Measurements from ENCODE around the gene FBXW4. TPM values are rescaled to one million over a fixed set of nuclear protein-coding genes. Genes with fewer than 3 reads are reported as not detected.

Gene FBXW4
- polyA plus RNA-seq, 4 donors, result 51.1 to 61.6 (median 56.2) TPM

DNA sequence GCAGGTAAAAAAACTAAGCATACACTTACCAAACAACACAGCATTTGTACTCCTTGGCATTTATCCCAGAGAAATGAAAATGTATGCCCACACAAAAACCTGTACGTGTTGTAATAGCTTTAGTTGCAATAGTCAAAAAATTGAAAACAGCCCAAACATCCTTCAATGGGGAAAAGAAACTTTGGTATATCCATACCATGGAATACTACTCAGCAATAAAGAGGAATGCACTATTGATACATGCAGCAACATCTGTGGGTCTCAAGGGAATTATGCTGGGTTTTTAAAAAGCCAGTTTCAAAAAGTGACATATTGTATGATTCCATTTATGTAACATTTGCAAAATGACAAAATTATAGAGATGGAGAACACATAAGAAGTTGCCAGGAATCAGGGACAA is 71.4 kb downstream of the FBXW4 start:
- DNase-seq (ENCODE audit: low read depth in 4 of 4, low spot score in 2 of 4), result no peak

DNA sequence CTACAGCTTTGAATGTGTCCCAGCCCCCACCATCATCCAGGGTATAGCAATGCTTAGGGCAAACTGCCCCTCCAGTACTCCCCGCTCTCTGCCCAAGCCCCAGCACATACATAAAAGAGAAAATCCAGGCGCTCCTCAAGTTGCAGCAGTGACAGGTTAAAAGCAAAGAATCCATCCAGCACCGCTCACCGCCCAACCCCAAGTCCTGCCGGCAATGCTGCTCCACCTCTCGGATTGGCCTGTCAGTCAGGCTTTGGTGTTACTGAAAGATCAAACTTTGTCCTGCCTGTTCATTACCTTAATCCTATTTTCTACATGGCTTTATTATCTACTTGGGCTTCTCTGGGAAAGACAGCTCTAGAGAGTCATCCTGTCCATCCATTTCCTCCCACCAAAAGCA is 75.0 kb downstream of the FBXW4 start:
- DNase-seq (ENCODE audit: low read depth in 4 of 4, low spot score in 2 of 4), result no peak

DNA sequence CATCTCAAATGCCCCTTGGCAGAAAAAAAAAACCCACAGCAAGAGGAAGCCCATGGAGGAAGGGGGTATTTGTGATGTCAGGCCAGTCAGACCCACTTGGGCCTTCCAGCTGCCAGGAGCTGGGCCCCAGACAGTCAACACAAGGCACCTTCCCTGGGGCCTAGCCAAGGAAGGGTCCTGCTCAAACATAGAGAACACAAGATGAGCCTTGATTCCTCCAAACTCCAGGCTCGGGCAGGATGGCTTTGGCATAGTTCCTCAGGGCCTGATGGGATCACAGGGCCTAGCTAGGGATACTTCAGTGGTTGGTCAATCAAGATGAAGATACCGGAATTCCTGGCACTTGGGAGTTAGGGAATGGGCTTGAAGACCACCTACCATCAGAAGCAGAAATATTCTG is 76.1 kb downstream of the FBXW4 start:
- no peak for DNase-seq (ENCODE audit: low read depth in 4 of 4, low spot score in 2 of 4)

DNA sequence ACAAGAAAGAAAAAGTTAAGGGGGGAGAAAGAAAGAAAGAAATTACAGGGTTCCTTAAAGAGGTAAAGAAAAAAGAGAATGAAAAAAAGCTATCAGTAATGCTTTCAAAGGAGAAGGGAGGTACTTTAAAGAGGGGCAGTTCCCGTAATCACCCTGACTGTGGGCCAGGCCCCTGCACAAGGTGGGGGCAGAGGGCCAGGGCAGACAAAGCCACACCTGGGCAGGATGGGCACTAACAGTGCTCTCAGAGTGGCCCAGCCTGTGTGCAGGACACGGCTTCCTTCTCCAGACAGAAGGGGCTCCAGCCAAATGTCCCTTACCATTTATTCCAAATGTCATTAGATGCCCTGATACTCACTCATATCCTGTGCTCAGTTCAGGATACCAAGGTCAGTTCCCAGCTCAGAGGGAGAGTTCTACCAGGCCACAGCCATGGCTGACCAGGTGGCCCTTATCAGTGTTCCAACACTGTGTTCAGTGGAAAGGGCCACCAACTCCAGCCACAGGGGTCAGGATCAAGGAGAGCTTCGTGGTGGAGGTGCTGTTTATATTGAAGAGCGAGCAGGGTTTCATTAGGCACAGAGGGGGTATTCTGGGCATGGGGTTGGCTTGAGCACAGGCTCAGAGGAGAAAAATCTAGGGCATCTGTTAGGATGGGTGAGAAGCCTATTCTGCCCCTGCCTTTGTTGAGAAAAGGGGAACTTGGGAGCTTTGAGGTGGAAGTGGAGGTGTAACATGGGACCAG is 77.0 kb downstream of the FBXW4 start:
- DNase-seq (ENCODE audit: low read depth in 4 of 4, low spot score in 2 of 4), result no peak

DNA sequence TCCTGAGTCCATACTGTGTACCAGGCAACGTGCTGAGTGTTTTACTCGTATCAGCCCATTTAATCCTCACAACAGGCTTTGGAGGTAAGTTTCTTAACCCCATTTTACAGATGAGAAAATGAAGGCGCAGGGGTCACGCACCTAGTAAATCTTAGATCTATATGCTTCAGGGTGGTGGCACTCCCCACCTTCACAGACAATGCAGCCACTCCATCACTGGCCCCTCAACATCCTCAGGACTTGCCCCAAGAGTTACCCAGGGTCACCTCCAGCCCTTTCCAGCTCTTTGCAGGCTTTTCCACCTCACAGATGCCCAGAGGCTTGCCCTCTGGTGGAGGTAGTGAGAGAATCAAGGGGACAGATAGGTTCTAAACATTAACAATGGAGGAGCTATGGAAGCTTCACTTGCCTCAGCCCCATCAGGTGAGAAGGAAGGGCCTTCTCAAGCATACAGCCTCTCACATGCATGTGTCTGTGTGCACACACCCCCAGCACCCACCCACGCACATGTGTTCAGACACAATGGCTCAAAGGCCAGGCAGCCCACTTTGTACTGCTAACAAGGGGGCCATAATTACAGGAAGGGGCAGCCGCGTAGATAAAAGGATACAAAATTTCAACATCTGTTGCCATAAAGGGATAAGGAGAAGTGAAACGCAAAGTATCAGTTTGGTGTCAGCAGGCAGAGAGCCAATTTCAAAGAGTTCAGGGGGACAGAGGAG is 77.7 kb downstream of the FBXW4 start:
- DNase-seq (ENCODE audit: low read depth in 4 of 4, low spot score in 2 of 4), result no peak

DNA sequence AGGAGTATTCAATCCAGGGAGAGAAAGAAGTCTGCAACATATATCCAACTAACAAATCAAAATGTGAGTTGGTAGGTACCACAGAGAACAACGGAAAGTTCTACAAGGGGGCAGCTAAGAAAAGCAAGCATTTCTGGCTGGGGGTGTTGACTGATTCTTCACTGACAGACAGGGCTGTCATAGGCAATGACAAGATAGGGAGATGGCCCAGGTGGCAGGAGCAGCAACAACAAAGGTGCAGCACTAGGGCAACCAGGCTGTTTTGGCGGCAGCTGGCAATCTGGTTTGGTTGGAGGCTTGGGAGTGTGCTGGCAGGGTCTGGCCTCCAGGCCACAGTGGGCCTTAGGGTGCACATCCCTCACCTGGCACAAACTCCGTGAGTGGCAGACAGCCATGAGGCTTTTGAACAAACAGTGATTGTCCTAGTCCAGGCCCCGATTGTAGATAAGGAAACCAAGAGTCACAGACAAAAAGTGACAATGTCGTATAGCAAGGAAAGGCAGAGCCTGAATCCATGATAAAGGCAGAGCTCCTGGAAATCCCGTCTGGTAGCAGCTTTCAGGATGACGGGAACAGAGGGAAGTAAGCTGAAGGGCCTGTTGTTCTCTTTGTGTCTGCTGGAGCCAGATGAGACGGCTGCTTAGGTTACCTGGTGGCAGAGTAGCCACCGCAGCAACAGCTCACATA is 78.4 kb downstream of the FBXW4 start:
- no peak for DNase-seq (ENCODE audit: low read depth in 4 of 4, low spot score in 2 of 4)

DNA sequence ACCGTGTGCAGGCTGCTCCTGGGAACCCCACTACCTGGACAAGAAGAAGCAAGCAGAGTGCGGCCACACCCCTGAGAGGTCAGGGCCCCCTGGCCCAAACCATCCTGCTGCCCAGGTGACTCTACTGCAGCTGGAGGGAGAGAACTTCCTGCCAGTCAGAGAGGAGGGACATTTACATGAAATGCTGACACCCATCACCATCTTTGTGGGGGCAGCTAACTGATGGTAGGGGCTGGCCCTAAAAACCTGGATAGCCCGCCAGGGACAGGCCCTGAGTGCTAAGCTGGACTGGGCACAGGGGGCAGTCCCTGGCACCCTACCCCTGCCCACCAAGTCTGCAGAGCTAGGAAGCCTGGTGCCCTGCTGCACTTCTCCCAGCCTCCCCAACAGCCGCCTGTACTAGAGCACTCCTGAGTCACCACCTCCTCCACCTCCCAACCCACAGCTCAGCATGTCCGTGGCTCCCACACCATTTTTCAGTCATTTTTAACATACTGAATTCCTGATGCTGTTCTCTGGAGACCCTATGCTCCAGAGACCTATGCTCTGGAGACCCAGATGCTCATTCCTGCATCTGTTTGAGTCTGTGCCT is 79.3 kb downstream of the FBXW4 start:
- no peak for DNase-seq (ENCODE audit: low read depth in 4 of 4, low spot score in 2 of 4)

DNA sequence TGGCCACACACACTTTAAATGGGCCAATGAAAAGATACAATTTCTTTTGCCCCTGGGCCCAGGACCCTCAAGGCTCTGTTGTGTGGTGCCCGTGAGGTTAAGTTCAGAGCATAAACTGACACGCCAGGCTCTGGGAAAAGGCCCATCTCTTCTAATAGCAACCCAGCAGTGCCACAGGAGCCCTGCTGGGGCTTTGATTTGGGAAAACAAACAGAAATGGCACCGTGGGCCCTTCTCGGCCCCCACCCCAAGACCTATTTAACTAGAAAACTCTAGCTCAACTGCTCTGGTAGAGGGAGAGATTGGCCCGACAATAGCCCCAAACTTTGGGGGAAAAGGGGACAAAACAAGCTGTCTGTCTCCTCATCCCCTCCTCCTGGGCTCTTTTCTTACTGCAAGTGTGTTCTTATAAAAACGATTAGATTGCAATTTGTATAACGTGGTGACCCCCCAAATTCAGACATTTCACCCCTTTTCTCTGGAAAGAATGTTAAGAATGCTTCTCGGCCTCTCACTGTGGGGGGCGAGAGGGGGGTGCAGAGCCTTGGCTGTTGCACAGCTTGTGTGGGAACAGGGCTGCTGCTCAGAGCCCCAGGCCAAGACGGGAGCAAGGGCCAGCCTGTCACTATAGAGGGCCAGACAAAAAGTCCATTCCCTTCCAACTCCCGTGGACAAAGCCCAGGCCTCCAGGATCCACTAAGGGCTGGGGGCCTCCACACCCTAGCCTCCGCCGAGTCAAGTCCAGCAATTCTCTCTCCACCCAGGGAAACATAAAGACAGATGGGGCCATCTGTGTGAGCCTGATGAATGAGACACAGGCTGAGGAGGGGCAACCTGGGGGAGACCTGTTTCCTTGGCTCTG is 80.1 kb downstream of the FBXW4 start:
- DNase-seq (ENCODE audit: low read depth in 4 of 4, low spot score in 2 of 4), result no peak

DNA sequence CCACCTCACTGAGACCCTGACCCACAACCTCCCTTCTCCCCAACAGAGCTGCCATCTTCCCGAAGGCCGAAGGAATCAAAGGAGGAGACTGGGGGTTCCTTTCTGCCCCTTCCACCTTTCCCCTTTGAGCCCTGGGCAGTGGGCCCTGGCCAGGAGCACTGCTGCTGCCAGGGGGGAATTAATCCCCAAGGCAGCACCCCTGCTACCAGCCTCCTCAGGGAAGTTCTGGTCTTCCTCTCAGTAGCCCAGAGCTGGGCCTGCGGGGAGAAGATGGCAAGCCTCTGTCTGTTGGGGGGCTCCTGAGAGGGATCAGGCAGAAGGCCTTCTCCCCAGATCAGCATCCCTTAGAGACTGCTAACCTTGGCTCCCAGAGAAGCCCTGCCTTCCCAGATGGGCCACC is 81.3 kb downstream of the FBXW4 start:
- DNase-seq (ENCODE audit: low read depth in 4 of 4, low spot score in 2 of 4), result no peak

DNA sequence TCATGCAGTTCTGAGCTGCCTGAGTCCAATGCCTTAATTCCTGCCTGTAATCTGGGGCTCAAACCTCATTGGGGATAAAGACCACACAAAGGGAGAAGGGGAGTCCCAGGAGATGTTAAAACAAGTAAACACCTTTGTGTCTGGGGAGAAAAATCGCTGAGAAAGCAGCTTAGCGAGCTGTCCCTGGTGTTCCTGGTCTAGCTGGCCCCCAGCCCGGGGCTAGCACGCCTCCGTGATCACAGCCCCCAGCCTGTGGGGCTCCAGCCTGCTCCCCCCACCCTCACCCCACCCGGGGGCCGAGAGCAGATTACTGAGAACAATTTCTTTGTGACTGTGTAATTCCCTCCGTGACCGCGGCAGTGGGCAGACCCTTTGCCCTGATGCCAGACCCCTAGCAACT is 82.1 kb downstream of the FBXW4 start:
- DNase-seq (ENCODE audit: low read depth in 4 of 4, low spot score in 2 of 4), result no peak

DNA sequence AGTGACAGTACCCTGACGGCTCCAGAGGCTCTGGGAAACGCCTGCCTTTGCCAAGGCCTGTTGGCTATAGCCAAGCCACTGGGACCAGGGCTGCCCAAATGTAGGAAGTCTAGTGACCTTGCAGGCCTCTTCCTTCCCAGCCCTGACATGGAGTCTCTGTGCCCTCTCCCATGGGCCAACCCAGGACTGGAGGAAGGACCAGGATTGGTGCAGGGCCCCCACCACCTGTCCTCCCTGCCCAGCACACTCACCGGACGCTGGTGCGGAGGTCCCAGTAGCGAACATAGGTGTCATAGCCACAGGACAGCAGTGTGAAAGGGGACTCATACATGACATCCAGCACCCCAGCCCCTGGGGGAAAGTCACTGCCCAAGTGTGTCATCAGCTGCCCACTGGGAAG is 82.9 kb downstream of the FBXW4 start:
- no peak for DNase-seq (ENCODE audit: low read depth in 4 of 4, low spot score in 2 of 4)

DNA sequence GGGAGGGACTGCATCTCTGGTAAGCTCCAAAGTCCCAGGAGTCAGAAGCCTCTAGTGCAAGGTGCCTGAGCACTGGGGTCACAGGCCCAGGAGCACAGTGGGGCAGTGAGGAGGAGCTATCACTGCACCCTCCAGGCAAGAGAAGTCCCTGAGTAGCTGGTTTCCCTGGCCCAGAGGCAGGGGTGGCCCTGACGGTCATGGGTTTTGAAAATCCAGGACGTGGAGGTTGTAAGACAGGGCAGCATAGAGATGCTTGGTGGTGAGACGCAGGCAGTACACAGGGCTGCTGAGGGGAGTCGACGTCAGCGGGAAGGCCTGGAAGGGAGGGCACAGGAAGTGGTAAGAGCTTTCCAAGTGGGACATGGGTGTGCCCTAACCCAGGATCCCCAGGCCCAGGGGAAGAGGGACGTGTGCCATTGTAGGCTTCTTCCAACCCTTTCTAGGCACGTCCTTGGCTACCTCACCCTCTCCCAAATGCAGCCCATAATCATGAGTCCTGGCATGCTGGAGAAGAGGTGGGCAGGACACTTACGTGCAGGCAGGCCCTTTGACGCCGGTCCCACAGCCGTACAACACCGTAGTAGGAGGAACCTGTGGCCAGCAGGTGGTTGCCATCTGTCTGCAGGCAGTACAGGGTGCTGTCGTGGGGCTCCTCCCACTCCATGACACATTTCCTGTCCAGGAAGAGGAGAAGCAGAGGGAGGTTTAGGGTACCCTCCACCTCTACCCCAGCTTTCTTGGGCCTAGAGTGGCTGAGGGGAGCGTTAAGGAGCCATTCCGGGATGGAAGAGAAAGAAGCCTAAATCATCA is 83.7 kb downstream of the FBXW4 start:
- DNase-seq (ENCODE audit: low read depth in 4 of 4, low spot score in 2 of 4), result no peak

DNA sequence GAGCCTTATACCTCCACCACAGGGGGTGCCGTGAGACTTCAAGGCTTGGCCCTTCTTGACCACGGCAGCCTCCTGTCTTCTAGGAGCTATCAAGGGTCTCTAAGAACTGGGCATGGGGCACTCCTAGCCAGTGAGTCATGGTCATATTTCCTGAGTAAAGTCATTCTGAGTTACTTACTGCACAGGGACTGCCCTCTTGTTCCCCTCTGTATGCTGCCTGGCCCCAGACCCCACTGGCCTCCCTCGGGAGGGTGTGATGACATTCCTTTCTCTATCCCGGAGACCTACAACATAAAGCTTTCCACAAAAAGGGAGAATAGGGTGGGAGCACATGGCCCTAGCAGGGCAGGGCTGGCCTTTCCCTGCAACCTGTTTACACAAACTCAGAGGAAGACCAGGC is 85.5 kb downstream of the FBXW4 start:
- no peak for DNase-seq (ENCODE audit: low read depth in 4 of 4, low spot score in 2 of 4)

DNA sequence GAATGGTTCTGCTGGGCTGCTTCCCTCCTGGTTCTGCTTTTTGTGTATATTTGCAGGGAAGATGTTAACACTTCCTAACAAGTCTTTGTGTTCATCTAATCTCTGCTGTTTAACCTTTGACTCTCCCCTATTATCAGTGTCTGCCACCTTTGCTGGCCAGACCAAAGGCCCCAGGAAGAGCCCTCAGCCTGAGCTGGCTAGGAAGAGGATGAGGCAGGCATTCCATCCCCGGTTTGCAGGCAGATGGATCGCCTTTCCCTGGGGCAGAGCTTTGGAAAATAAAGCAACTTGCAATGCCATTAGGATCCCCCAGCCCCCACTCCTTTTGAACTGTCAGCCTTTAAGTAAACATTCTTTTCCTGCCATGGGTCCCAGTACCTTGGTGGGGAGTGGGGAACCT is 87.8 kb downstream of the FBXW4 start:
- DNase-seq (ENCODE audit: low read depth in 4 of 4, low spot score in 2 of 4), result no peak

DNA sequence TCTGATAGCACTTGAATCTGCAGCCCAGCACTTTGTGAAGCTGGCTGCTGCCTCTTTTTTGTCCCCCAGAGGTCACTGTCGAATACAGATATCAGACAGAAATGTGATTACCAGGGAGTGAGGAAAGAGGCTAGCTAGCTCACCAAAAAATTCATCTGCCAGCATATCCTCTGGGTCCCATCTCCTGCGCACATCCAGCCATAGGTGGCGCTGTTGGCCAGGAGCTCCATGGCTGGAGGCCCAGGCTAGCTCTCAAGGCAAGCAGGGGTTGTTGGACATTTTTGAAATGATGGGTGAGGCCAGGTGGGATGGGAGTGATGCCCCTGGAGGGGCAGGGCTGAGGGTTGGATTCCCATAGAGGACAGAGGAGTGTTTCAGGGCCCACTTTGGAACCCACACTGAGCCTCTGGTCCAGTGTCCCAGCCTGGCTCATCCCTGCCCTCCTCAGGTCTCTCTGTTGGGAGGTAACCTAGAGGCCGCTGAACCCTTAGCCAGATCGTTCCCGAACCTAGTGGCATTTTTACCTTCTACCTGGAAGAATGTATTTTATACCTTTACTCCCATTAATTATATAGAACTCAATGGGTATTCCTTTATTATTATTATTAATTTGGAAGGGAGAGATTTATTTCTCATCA is 92.1 kb downstream of the FBXW4 start:
- peak in 3 of 4 donors; percentile 52 to 65 (median 62) for DNase-seq (ENCODE audit: low read depth in 4 of 4, low spot score in 2 of 4)

DNA sequence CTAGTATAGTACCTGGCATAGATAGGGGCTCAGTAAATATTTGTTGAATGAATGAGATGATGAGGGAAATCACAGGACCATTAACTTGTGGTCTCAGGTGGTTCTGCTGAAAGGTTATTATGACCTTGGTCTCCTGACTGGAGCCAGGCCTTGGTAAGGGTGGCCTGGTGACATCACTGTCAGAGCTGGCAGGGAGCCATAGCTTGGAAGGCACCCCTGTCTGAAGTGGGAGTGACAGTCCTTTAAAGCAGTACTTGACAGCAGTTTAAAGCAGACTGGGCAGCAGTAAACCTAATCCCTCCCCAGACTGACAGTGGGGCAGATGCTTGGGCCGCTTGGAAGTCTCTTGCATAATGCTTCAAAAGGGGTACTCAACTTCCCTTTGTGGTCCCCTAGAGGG is 93.4 kb downstream of the FBXW4 start:
- no peak for DNase-seq (ENCODE audit: low read depth in 4 of 4, low spot score in 2 of 4)

DNA sequence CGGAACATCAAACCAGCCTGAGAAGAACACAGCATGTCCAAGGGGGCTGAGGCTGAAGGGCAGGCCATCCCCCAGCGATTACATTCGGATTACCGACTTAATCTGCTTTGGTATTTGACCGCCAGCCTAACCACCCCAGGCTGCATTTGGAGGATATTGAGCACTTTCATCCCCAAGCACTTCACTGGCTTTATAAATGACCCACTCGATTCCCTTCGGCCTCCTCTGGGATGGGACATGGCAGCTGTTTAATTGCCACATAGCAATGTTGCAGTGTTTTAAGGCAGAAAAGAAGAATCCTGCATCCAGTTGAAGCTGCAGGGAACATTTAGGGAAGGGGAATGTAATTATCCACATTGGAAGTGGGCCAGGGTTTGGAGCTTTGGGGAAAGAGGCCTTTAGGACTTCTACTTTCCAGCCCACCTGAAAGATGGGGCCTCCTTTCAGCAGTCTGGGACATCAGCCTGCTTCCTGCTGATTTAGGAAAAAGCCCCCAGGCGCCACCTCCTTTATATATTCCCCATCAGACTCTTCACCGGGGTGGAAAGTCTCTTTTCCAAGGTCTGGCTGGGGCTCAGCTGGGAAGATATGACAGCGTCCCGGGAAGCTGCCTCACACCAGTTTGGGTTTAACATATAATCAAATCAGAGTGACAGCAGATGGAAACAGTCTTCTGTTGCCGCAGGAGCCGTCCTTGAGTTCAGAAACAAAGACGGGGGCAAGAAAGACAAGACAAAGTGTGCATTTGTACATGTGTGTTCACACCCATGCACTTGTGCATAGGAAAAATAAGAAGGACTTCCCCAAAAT is 97.7 kb downstream of the FBXW4 start:
- DNase-seq (ENCODE audit: low read depth in 4 of 4, low spot score in 2 of 4), result no peak

All from left renal cortex interstitium (tissue), 4 donors.